T47D (cell line): ENCODE data around the gene CD300LF.

Source experiments
- DNase-seq, 2 experiments: peaks; one replicate each; pipeline versions ENCODE4 v3.0.0 to v3.0.0-alpha.2; 2011 to 2012; ENCODE audit warnings: low read depth in 1 of 2, low spot score in 1 of 2
- JUND ChIP-seq: IDR thresholded peaks from 2 replicates; pipeline ENCODE4 v1.6.1; 2012; ENCODE audit warnings: low read depth
- in situ Hi-C: cut with HindIII; loops from 2 replicates; pipeline ENCODE4 v1.10.0; 2016; ENCODE audit warnings: low sequenced_read_pairs, low pct_unique_long_range_greater_than_20kb

Gene CD300LF

DNA sequence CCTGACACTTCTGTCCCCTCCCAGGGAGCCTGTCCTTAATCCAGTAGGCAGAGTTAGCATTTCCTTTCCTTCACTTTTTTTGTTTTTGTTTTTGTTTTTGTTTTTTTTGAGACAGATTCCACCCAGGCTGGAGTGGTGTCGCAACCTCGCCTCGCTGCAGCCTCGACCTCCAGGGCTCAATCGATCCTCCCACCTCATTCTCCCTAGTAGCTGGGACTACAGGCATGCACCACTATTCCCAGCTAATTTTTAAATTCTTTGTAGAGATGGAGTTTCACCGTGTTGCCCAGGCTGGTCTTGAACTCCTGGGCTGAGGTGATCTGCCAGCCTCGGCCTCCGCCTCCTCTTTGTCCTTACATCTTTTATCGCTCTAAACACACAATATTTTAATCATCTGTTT, 39.7 kb upstream of the CD300LF start:
- in situ Hi-C loops = no loop called here

GRCh38 chr17:74750327-74751069, 37.8 kb upstream of the CD300LF start:
- TF ChIP-seq JUND = no peak
- peak in 1 of 2 experiments; percentile 93 for DNase-seq
- in situ Hi-C loops = no loop called here

More for the DNA sequence above, 39.7 kb upstream of the CD300LF start:
- no peak for DNase-seq
- TF ChIP-seq JUND = no peak

GRCh38 chr17:74750039-74750326, 37.3 kb upstream of the CD300LF start:
- no peak for TF ChIP-seq JUND
- no peak for DNase-seq
- in situ Hi-C loops = no loop called here

DNA sequence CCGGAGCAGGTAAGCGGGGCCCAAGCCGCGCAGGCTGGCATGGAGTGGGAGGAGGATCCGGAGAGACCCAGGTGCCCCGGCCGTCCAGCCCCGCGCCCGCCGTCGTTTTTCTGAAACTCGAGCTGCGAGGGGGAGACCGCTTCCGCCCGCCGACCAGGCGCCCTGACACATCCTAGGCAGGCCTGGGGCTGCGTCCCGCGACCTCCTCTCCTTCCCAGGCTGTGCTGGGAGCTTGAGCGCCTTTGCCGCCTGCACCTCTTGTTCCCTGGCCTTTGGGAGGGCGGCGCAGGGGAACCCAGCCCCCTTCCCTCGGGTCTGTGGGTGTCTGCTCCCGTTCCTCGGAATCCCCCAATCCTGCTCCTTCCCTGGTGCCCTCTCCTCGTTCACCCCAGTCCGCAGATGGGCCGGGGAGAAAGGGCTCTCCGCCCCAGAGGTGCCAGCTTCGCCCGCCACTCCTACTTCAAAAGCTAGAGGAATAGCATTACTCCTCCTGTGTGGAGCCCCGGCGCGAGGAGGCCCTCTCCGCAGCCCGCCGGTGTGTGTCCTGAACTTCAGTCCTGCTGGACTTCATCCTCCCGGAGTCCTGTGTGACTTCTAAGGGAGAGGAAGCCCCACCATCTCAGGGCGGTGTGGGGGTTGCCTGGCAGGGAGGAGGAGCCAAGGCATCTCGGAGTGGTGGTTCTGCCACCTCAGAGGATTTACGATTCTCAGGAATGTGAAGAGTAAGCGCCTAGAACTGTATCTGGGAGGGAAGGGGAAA, 36.7 kb upstream of the CD300LF start:
- DNase-seq = peak in 1 of 2 experiments; percentile 77
- no peak for TF ChIP-seq JUND
- in situ Hi-C loops = no loop called here

GRCh38 chr17:74748529-74749278, 36.0 kb upstream of the CD300LF start, which contains the start of gene NHERF1:
NHERF1 (plus strand) TSS chr17:74748628; CDS start chr17:74748847, 219 bp downstream.
- in situ Hi-C loops = no loop called here
- TF ChIP-seq JUND = no peak
- DNase-seq = peak in 1 of 2 experiments; percentile 98

DNA sequence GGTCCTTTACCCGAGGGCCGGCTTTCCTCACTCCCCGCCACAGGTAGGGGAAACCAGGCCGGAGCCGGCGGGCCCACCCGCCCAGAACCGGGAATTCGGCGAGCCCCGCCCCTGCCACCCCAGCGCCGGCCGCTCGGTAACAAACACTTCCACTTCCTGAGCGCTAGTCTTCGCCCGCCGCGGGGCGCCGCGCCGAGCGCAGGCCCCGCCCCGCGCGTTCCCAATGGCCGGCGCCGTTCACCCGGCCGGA, 35.5 kb upstream of the CD300LF start:
- in situ Hi-C loops = no loop called here
- DNase-seq = peak in 1 of 2 experiments; percentile 94
- TF ChIP-seq JUND = no peak

DNA sequence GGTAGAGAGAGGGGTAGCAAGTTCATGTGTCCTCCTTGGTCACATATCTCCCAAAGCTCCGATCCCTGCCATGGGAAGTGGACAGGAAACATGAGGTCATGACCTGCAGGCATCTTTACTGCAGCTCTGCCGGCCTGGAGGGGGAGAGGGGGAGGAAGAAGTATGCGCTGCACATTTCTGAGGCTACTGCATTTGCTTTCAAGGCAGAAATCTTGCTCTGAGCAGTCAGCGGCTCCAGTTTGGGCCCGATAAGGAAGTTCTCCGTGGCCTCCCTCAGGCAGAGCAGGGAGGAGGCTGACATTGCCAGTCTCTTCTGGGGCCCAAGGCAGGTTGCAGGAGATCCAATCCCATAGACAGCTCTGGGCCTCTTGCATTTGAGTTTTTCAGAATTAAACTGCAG, 34.2 kb upstream of the CD300LF start:
- in situ Hi-C loops = no loop called here

GRCh38 chr17:74746376-74746775, 33.7 kb upstream of the CD300LF start:
- no peak for TF ChIP-seq JUND
- DNase-seq = no peak
- in situ Hi-C loops = no loop called here

More for the DNA sequence above, 34.2 kb upstream of the CD300LF start:
- no peak for TF ChIP-seq JUND
- DNase-seq = peak in 1 of 2 experiments; percentile 49

DNA sequence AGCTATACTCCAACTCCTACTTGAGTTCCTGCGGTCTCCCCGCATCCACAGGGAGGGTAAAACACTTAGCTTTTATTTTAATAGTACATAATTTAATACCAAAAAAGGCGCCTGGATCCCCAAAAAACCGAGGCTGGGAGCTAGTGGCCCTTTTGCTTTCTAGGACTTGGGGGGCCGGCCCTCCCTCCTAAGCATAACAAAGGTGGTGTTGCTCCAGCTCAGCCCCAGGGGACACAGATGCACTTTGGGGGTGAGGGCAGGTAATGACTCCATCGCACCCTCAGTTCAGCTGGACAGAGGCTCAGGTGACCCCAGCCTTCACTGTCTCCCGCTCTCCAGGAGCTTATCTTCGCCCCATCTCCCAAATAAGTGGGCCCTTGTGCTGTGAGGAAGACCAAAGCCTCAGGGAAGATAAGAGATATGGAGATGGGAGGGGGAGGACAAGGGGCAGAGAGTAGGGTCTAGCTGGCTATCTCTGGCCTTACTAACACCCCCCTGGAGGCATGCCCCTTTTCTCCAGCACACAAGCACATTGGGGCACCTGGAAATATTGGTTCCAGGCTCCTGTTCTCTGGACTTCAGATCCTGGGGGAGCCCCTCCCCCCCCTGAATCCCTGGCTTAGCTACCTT, 32.9 kb upstream of the CD300LF start:
- no peak for DNase-seq
- in situ Hi-C loops = no loop called here
- no peak for TF ChIP-seq JUND

- DNase-seq = peak; percentile 88 to 90
- no peak for TF ChIP-seq JUND
- in situ Hi-C loops = no loop called here
Measured at GRCh38 chr17:74744714-74745547, 32.2 kb upstream of the CD300LF start.

DNA sequence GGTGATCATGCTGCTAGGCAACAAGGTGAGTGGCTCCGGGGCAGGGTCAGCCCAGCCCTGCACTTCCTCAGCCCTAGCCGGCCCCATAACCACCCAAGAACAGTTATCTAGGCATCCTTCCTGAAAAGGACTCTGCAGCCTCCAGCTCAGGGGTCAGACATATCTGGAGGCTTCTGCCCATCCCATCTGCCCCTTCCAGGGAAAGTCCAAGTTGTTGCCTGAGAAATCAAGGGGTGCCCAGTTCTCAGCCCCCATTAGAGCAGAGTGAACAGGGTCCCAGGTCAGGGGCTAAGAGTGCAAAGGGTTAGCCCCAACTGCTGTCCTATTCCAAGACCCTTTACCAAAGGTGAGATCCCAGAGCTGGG, 31.6 kb upstream of the CD300LF start:
- DNase-seq = no peak
- no peak for TF ChIP-seq JUND
- in situ Hi-C loops = no loop called here

GRCh38 chr17:74743755-74744154, 31.0 kb upstream of the CD300LF start:
- in situ Hi-C loops = no loop called here
- TF ChIP-seq JUND = no peak
- DNase-seq = no peak
